Ascending aorta (tissue), 2 donors: Measurements from ENCODE around the gene PCCB. TPM values are rescaled to one million over a fixed set of nuclear protein-coding genes. Genes with fewer than 3 reads are reported as not detected.

ENCODE experiments used
- DNase-seq, 2 donors: peaks; one replicate each; pipeline ENCODE4 v3.0.0-alpha.2; 2019; ENCODE audit warnings: low spot score in 2 of 2
- H3K27ac ChIP-seq, 2 donors: fragments of 200-600 bp; sonication (generic); one replicate each; pipeline ENCODE4 v1.5.1; 2016 to 2017; ENCODE audit warnings: mild to moderate bottlenecking in 1 of 2
- H3K27me3 ChIP-seq: fragments of 200-600 bp; sonication (generic); one replicate; pipeline ENCODE4 v1.5.1; 2017
- H3K36me3 ChIP-seq, 2 donors: fragments of 200-600 bp; sonication (generic); one replicate each; pipeline ENCODE4 v1.5.1; 2016
- H3K4me1 ChIP-seq, 2 donors: fragments of 200-600 bp; sonication (generic); one replicate each; pipeline ENCODE4 v1.5.1; 2016 to 2017; ENCODE audit warnings: mild to moderate bottlenecking in 1 of 2
- H3K4me3 ChIP-seq, 2 donors: fragments of 200-600 bp; sonication (generic); one replicate each; pipeline ENCODE4 v1.5.1; 2016 to 2017; ENCODE audit warnings: mild to moderate bottlenecking in 1 of 2
- H3K9me3 ChIP-seq, 2 donors: fragments of 200-600 bp; sonication (generic); one replicate each; pipeline ENCODE4 v1.5.1; 2016
- intact Hi-C: fragments of 100-400 bp; cut with DNase I; formaldehyde crosslinking; loops from one replicate; pipeline ENCODE4 v1.15.1; 2023
- total RNA-seq: library from RNA; depleted of rRNA; stranded (reverse); fragments of >200 nt; gene quantifications from one replicate; pipeline ENCODE4 v1.1.0, GENCODE V29; 2016
- TF ChIP-seq, protein P1 (sequence below), 3 experiments: fragments of 200-600 bp in 2 of 3; fragments of 450-650 bp in 1 of 3; sonication (generic) in 2 of 3; IDR thresholded peaks; one replicate each; pipeline ENCODE4 v1.5.1; 2016 to 2019; ENCODE audit warnings: antibody characterized with exemption in 3 of 3, mild to moderate bottlenecking in 1 of 3, moderate library complexity in 1 of 3

The PCCB gene
- total RNA-seq, 1 donor from 2014 or later = 114 TPM

DNA sequence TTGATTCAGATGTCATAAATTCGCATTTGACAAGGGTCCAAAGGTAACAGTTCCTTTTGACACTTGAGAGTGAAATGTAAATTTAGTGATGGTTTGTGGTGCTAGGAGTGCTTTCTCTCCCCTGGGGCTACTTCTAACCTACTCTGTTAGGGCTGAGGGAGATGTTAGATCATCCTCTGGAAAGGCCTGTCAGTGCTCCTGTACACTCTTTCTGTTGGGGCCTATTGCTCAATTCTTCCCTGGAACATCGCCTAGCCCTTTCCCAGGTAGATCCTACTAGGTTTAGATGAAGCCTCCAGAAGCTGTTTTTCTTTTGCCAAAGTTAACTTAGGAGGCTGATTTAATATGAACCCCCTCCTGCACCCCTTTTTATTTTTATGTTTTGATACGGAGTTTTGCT, 1.4 kb downstream of the PCCB start:
- Histone ChIP-seq H3K27ac (peak overlapping the region; percentile 80 to 90), H3K4me1 (peaks cover 0 to 3% of the 10 kb centered on the region in 2 donors), H3K27me3 (no peaks in the 10 kb centered on the region), H3K9me3 (no peaks in the 10 kb centered on the region), H3K36me3 (peaks cover 5 to 6% of the 10 kb centered on the region in 2 donors), H3K4me3 (peak overlapping the region; percentile 60 to 81)
- no peak for DNase-seq
- intact Hi-C loops = loop anchor here (1.0 to 10.0 kb wide), 4 partner anchors 109 to 763 kb away; partner anchors contain the start of gene NCK1
- TF ChIP-seq, protein P1, sequence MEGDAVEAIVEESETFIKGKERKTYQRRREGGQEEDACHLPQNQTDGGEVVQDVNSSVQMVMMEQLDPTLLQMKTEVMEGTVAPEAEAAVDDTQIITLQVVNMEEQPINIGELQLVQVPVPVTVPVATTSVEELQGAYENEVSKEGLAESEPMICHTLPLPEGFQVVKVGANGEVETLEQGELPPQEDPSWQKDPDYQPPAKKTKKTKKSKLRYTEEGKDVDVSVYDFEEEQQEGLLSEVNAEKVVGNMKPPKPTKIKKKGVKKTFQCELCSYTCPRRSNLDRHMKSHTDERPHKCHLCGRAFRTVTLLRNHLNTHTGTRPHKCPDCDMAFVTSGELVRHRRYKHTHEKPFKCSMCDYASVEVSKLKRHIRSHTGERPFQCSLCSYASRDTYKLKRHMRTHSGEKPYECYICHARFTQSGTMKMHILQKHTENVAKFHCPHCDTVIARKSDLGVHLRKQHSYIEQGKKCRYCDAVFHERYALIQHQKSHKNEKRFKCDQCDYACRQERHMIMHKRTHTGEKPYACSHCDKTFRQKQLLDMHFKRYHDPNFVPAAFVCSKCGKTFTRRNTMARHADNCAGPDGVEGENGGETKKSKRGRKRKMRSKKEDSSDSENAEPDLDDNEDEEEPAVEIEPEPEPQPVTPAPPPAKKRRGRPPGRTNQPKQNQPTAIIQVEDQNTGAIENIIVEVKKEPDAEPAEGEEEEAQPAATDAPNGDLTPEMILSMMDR (IDR thresholded peaks at IDR 0.05) = no peak

DNA sequence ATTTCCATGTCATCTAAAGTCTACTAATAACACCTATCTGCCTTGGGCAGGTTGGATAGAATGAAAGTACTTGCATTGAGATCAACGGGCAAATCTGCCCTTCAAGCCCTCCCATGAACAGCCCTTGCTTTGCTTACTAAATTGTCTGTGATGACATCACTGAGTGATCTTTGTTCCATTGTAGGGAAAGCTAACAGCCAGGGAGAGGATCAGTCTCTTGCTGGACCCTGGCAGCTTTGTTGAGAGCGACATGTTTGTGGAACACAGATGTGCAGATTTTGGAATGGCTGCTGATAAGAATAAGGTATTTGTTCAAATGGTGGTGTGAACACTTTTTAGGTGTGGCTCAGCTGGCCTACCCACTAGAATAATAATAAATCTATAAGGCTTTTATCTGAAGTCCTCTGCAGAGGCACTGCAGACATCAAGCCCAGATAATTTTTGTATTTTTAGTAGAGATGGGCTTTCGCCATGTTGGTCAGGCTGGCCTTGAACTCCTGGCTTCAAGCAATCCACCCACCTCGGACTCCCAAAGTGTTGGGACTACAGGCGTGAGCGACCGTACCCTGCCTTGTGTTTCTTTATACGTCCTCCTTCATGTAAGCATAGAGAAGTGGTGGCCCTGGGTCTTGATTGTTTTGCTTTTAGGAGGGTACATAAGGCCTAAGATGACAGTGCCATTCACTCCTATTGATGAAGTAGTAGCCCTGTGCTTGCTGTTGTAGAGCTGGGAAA, 5.7 kb downstream of the PCCB start:
- Histone ChIP-seq H3K4me3 (no peak overlapping the region), H3K9me3 (no peaks in the 10 kb centered on the region), H3K27me3 (no peaks in the 10 kb centered on the region), H3K27ac (no peak overlapping the region), H3K4me1 (peaks cover 0 to 2% of the 10 kb centered on the region in 2 donors), H3K36me3 (peaks cover 18 to 35% of the 10 kb centered on the region in 2 donors)
- intact Hi-C loops = loop anchor here (10.0 kb wide), 1 partner anchor 609 kb away; the partner anchor contains the start of gene NCK1
- TF ChIP-seq, protein P1 (IDR thresholded peaks at IDR 0.05) = no peak
- no peak for DNase-seq

DNA sequence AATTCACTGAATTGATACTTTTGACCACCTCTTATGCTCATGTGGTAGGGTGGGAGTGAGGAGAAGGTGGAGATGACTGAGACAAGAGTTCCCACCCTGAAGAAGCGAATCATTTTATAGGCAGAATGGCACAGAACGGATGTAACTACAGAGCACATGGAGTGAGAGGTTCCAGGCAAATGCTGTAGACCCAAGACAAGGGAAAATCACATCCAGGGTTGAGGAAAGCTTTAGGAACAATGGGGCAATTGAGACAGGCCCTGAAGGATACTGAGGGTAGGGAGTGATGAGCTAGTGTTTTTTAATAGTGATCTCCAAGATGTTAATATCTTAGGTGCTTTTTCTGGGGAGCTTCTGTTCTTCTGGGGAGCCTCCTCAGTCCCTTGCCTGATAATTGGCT, 8.1 kb downstream of the PCCB start:
- no peak for DNase-seq
- peaks cover 29 to 52% of the 10 kb centered on the region in 2 donors for H3K36me3 ChIP-seq

DNA sequence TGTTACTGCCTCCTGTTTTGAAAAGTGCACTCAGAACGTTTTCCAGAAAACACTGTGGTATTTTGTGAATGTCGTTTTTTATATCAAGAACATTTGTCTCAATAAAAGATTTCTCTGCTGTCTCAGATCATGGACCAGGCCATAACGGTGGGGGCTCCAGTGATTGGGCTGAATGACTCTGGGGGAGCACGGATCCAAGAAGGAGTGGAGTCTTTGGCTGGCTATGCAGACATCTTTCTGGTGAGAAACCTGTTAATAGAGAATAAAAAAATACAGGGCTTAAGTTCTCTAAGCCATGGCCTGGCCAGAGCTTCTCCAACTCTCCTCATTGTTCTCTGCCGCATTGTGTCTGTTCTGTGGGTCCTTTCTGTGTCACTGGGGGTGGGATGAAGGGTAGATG, 11.7 kb downstream of the PCCB start:
- TF ChIP-seq, protein P1 (IDR thresholded peaks at IDR 0.05) = no peak
- DNase-seq = no peak
- H3K27ac ChIP-seq = no peak overlapping the region
- no peak overlapping the region for H3K4me3 ChIP-seq
- H3K4me1 ChIP-seq = no peaks in the 10 kb centered on the region
- intact Hi-C loops = no loop called here
- H3K9me3 ChIP-seq = no peaks in the 10 kb centered on the region
- H3K27me3 ChIP-seq = no peaks in the 10 kb centered on the region
- peaks cover 23 to 53% of the 10 kb centered on the region in 2 donors for H3K36me3 ChIP-seq

More for the DNA sequence above, 8.1 kb downstream of the PCCB start:
- H3K9me3 ChIP-seq = no peaks in the 10 kb centered on the region
- H3K4me3 ChIP-seq = no peak overlapping the region
- intact Hi-C loops = loop anchor here (10.0 kb wide), 1 partner anchor 607 kb away; the partner anchor contains the start of gene NCK1
- H3K27ac ChIP-seq = no peak overlapping the region
- H3K4me1 ChIP-seq = no peaks in the 10 kb centered on the region
- TF ChIP-seq, protein P1 (IDR thresholded peaks at IDR 0.05) = no peak
- H3K27me3 ChIP-seq = no peaks in the 10 kb centered on the region

DNA sequence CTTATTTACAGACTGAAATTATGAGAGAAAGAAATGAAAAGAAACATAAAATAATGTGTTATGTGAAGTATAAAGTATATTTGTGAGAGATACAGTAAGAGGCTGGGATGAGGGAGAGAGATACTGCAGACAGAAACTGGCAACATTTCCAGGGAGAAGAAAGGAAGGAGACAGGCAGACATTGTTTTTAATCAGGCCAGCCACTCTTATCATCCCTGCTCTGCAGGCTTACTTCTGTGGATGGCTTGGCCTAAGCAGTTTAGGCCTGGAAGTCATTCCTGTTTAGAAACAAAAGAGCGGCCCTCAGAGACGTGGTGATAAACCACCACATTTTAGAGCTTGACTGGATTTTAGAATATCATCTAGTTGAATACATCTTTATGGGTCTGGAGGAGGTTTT, 12.4 kb downstream of the PCCB start:
- peaks cover 20 to 55% of the 10 kb centered on the region in 2 donors for H3K36me3 ChIP-seq
- no peaks in the 10 kb centered on the region for H3K4me1 ChIP-seq
- no peak for DNase-seq
- no peak overlapping the region for H3K27ac ChIP-seq
- TF ChIP-seq, protein P1 (IDR thresholded peaks at IDR 0.05) = no peak
- no peaks in the 10 kb centered on the region for H3K9me3 ChIP-seq
- H3K4me3 ChIP-seq = no peak overlapping the region
- H3K27me3 ChIP-seq = no peaks in the 10 kb centered on the region
- intact Hi-C loops = no loop called here
